NCI-H748 treated with DMSO at 0.1 percent for 48 hours (cell line): ENCODE results near the gene RENBP.

Experiments
- DNase-seq: peaks from one replicate; lab custom pipeline; 2025; lab: John Stamatoyannopoulos, UW

Gene RENBP

DNA sequence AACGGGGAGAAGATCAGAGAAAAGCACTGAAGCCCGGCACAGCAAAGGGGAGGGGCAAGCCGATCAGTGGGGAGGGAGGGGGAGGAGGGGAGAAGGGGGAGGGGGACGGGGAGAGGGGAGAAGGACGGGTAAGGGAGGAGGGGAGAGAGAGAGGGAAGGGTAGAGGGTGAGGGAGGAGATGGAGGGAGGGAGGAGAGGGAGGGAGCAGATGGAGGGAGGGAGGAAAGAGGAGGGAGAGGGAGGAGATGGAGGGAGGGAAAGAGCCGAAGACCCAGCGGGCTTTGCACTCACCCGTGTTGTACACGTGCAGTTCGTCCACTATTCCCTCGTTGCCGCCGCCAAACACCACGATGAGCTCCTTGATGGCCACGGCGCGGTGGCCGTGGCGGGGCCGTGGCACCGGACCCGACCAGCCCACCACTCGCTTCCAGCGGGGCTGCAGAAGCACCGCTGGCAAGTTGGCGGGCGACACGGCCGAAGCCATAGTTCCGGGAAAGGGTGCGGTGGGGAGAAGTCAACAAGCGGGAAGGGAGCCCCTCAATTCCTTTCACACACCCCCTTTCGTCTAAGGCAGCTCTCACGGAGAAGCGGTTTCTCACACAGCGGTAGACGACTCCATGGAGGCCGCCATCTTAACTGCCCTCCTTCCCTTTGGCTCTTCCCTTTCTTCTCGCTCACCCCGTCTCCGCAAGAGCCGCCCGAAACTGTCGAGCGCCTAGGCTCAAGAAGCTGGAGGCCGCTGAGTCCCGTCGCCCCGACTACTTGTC, 26.1 kb upstream of the RENBP start:
- no peak for DNase-seq

DNA sequence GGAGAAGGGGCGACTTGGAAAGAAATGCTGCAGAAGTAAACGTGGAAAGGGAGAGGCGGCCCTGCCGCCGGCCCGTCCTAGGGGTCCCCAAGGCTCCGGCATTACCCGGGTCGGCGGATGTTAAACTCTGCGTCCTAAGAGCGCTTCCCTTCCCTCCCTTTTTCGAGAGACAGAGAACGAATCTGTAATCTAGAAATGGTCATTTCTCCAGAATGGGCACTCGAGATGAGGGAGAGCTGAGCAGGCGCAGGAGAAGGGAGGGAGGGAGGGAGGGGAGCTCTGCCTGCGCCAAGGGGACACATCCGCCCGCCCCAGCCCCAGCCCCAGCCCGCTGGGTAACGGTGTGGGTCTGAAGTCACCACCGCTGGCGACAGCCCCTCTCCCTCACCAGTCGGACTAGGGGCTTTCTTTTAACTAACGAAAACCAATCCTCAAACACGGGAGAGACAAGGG, 25.5 kb upstream of the RENBP start:
- DNase-seq = peak; percentile 22

DNA sequence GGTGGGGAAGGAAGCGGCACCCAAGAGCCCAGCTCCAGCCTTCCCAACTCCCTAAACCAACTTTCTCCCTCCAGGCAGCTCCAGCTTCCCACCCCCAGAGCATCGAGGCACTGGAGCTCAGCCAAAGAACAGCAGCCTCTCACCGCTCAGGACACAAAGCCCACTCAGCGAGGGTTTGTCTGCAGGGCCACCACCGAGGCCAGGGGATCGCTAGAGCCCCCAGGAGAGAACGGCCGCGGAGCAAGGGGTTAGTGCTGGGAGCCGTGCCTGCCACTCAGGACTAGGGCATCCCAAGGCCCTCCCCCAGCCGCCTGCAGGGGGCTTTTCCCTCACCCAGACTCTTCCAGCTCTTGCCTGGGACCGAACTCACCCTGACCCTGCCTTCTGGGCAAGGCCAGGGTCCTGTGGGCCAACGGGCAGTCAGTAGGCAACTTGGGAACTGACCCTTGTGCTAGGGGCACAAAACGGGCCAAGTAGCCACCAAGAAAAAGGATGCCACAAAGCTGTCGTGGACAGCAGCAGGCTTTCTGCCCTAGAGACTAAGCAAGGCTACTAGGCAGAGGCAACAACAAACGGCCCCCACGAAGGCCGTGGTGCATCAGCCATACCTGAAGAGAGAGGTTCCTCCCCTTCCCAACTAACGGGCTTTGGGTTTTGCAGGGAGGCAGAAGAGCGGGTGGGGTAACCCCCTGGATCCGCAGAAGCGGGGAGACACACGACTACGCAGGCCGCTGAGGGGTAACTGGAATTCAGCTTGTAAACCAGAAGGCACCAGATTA, 24.9 kb upstream of the RENBP start:
- DNase-seq = no peak

DNA sequence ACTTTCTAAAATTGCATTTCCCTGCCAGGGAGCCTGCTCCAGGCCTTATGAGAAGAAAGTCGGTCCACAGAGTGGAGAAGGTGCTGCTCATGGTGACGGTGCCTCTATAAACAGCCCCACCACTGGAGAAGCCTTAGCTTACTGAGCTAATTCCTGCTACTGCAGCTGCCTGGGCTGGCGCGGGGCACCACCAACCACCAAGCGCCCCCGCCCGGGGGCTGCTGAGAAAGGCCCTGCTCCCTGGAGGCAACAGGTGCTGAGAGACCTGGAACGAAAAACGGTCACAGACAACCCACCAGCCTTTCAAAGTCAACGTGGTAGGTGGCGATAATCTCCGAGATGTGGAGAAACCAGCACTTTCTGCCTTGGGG, 24.3 kb upstream of the RENBP start:
- DNase-seq = no peak

DNA sequence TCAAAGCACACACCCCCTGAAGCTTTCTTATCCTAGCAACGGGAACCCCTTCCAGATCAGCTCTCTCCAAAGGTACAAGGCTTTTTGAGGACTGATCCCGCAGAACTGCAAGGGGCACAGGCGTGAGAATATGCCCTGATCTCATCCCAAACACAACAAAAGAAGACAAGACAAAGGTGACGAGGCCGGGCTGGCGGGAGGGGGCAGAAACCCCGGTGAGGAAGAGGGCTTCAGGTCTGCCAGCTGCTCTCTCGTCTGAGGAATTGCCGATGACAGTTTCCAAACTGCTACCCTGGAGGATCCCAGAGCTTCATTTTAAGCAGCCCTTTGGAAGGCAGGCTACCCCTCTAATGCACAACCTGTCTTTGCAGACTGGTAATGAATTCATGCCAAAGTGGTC, 23.8 kb upstream of the RENBP start:
- no peak for DNase-seq

DNA sequence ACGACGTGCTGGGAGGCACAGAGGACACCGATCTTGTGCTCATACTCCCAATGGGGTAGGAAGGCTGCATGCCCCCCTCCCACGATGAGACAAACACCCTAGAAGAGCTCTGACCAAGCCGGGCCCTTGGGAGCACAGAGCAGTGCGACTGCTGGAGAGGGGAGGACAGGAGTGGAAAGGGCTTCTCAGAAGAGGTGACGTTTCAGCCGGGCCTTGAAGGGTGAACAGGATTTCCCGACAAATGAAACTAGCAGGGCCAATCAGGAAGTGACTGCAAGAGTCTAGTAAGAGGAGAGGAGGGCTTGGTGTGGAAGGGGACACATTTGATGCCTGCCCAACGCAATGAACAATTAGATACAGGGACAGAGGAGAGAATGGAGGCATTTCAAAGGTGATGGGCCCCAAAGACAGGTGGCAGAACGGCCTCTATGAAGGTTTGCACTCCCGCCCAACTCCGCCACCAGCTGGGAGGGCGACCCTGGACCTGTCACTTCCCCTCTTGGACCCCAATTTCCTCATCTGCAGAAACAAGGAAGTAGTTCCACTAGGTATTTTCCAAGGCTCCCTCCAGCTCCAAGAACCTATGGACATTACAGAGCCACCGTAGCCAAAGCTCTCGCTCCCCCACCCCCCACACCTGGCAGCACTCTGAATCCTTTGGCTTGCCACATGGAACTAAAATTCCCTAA, 23.2 kb upstream of the RENBP start:
- DNase-seq = no peak

DNA sequence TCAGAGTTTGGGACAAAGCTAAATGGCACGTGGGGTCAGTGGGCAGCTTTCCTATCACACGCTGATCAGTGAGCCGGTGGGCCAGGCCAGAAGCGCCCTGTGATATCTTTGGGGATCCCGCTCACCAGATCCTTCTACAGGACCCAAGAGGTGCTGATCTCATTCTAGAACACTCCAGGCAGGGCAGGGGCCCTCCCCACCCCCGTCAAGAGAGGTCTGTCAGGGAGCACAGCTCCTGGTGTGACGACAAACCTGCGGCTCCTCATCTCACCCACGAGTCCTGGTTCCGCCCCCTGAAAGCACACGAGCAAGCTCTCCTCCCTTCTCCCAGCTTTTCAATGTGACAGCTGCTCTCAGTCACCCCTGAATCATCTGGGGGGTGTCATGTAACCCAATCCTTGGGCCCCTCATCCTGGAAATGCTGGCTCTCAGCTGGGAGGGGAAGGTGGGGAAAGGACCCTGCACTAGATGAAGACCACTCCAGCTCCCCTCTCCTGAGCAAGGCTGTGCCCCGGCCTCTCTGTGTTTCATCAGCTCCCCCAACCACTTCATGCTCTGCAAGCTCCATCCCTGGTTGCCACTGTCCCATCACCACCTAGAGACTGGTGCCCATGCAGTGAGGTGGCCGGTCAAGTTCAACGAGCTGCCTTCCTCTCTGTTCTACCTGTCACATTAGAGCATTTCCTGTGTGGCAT, 22.5 kb upstream of the RENBP start:
- DNase-seq = no peak

DNA sequence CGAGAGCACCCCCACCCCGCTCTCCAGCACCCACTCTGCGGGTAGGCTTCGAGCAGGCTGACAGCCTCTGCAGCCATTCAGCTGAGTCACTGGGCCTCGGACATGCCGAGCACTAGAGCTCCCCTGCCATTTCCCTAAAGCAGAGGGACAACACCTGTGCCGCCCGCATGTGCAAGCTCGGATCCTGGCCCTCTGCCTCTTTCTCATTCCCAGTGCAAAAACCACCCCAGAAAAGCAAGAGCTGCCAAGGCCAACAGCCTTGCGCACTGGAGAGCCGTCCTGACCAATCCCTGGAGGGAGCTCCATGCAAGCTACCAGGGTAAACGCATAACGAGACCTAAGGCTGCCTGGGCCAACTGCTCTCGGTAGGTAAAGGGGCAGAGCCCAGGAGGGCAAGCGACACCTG, 21.8 kb upstream of the RENBP start:
- no peak for DNase-seq

DNA sequence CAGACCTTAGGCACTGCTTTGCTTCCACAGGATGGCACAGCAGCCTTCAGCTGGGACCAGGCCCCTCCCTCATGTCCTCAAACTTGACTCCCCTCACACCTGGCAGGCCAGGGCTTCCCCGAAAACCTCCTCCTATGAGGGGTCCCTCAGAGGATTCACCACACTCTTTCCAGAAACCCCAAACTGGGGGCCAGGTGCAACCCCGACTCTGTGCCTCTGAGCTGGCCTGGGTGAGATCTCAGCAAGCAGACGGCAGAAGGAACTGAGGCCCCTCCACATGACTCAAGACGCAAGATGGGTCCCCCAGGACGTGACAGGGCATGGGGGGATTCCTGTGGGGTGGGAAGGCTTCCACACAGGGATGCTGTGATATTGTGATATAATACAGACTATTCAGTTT, 21.0 kb upstream of the RENBP start:
- no peak for DNase-seq

DNA sequence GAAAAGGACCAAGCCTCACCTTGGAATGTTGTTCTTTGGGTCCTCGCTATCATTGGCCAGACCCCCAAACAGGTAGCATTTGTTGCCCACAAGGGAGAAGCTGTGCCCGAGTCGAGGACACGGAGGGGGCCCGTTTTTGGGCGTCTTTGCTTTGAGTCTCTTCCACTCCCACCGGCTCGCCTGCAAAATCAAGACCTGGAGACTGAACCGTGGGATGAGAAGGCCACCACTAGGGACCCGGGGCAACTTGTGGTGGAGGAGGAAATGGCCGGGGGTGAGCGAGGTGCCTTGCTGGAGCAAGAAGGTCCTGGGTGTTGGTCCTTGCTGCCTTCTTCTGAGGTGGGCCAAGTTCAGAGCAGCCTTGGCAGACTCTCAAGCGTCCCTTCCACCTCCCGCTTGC, 19.7 kb upstream of the RENBP start:
- no peak for DNase-seq

DNA sequence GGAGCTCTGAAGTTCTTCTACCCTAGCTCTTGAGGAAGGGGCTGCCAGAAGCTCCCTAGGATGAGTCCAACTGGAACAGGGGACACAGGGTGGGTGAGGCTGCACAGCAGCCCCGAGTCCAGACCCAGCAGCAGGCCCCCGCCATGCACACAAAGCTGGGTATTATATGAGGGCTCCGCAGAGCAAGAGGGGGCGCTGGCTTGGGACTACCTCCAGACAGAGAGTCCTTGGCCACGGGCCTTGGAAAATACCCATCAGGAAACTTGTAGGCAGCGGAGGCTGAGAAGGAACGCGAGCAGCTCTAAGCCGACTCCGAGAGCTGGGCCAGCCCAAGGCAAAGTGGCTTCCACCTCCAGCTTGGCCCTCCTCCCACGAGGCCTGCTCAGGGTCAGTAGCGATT, 19.1 kb upstream of the RENBP start:
- no peak for DNase-seq

DNA sequence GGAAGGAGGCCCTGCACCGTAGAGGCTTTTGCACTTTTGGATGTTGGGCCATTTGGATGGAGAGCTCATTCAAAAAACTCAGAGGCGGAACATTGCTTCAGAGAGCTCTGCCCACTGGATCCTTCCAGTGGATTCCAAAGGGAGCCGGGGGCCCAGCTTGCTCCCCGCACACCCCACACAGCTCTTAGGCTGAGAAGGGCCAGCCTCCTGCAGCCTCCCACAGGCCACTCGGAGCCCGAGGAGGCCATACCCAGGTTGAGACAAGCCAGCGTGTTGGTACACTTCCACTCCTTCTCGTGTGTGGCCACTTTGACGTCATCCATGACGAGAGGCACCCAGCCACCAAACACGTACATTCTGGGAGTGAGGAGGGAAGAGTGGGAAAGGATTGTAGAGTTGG, 16.8 kb upstream of the RENBP start:
- no peak for DNase-seq

DNA sequence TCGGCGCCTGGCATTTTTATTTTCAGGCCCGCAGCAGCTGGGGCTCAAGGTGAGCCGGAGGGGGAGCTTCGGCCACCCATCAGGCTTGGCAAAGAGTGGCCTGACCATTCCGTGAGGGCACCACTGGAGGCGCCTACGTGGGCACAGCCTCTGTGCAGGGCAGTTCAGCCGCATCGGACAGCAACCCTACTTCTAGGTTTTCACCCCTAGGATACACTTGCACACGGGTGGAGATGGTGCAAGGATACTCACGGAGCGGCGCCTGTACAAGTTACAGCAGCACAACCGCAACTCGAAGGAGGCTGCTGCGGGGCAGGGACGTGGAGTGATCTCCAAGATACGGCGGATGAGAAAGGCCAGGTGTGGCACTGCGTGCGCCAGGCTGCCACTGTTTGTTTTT, 16.3 kb upstream of the RENBP start:
- no peak for DNase-seq

DNA sequence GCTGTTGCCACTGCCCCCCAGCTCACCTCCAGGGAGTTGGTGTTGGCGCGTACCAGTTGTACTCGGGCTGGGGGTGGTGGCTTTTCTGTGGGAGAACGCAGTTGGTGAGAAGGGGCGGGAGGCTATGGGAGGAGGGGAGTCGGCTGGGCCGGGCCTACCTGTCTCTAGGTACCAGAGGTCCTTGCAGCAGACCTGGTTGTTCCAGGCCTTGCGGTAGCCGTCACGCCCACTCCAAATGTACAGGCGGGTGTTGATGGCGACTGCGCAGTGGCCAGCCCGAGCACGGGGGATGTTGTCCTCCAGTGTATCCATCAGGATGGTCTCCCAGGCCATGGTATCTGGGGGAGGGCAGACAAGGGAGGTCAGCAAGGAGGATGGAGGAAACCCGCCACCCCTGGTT, 15.6 kb upstream of the RENBP start:
- DNase-seq = no peak

DNA sequence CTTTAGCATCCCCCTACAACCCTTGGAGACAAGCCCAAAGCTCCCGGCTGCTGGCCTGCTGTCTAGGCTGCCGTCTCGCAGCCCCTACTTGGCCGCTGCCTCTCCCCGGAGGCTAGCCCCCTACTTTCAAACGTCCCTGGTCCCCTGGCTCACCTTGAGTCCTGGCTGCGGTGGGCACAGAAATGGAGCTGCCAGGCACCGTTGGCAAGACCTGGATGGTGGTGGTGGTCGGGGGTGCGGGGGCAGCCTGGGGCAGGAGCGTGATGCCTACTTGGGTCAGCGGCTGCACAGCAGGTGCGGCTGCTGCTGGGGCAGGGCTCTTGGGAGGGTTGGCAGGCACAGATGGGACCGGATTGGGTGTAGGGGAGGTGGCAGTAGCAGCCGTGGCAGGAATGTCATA, 15.2 kb upstream of the RENBP start:
- DNase-seq = no peak

DNA sequence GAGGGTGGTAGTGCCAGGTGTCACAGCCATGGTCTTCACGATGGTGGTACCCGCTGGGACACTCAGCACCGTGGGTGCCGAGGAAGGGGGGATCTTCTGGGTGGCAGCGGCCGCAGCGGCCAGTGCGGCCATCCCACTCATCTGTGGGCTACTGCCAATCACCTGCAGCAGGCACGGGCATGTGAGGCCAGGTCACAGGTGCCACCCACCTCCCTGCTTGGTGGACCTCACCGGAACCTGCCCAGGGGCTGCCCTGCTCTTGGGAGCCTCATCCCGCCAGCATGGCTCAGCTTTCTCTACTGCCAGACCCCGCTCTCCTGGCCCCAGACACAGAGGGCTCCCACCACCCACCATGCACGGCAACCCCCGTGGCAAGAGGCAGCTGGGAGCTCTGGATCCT, 14.2 kb upstream of the RENBP start:
- DNase-seq = no peak

DNA sequence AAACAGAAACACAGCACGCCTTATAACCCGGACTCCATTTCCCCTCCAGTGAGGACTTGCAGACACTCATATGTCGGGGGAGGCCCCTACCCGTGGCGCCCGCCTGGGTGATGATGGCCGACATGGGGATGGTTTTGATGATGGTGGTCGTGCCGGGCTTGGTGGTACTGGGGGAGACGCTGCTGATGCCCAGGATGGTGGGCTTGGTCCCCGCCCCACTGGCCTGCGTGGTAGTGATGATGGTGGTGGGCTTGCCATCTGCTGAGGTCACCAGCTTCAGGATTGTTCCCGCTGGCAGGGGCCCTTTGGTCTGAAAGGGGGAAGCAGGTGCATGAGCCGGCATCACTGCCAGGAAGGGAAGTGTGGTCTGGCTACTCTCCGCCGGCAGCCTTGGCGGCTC, 12.8 kb upstream of the RENBP start:
- no peak for DNase-seq

DNA sequence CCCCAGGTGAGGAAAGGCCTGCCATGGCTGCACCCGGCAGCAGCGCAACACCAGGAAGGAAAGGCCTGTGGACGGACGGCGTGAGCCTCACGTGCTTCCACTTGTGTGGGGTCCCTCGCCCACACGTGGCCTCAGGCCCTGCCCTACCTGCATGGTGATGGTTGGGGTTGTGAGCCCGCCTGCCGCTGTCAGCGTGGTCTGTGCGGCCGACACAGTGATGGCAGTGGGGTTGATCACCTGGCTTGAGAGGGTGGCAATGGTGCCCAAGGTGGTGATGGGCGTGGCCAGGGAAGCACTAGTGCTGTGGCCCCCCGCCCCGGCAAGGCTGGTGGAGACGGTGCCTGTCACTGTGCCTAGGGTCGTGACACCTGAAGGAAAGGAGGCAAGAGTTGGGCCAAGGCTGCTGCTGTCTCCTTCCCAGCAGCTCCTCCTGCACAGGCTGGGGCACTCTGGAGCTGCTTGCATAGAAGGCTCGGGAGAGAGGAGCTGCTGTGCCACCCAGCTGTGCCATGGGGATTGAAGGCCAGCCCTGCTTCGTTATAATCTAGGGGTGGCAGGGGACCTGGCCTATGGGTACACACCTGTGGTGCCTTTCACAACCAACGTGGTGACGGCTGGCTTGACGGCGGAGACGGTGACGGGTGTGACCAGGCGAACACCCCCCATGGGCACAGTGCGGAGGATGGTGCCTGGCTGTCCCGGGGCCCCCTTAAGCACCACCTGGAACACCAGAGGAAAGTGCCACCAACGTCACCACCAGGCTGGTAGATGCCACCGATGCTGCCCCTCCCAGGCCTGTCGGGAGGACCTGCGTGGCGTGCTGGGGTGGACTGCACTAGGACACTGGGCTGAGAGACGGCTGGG, 11.8 kb upstream of the RENBP start:
- no peak for DNase-seq

DNA sequence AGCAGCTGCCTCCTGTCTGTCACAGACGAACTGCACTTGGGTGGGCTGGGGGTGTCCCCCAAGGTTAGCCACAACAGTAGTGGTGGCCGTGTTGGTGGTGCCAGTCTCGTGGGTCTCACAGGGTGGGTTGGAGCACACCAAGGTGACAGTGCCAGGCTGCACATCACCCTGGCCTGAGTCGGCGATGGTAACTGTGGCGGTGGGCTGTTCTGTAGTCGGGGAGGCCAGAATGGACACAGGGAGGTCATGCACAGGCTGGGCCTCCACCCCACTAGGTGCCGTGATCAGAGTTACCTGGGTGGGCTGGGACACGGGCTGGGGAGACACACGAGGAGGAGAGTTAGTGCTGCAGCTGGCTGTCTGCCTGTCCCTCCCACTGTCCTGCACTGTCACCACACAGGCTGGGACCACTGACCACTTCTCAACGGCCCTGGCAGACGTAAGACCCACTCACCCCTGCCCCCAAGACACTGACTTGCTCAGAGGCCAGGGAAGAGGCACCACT, 10.8 kb upstream of the RENBP start:
- DNase-seq = no peak

DNA sequence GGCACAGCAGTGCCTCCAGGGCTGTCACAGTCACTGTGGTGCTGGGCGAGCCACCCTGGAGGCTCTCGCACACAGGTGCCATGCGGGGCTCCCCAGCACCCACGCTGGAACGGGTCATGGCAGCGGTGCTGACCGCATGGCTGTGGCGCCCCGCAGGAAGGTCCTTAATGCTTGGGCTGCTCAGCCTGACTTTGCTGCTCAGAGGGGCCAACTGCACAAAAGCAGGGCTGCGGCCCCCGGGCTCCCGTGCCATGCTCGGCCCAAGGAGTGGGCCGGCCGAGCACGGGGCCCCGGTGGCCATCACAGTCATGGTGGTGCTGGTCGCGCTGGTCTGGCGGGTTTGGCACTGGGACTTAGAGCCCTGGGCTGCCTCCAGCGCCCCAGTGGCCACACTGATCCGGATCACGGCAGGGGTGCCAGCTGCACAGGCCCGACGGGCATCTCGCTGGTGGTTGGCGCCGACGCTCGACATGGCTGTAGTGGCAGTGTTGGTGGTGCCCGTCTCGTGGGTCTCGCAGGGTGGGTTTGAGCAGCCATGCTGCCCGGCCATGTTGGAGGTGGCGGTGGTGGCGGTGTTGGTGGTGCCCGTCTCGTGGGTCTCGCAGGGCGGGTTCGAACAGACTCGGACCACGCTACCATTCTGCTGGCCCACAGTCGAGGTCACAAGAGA, 10.2 kb upstream of the RENBP start:
- no peak for DNase-seq
